Fibroblast of pulmonary artery (primary cell): ENCODE measurements around the gene MLKL.

Experiments used
- DNase-seq: peaks from one replicate; pipeline ENCODE4 v3.0.0-alpha.2; 2010; ENCODE audit warnings: low read depth
- H3K4me3 ChIP-seq: replicated peaks from 2 replicates; pipeline ENCODE4 v1.5.1; 2011; ENCODE audit warnings: low read depth, mild to moderate bottlenecking, control low read depth, low read length, moderate library complexity
- CTCF ChIP-seq: IDR thresholded peaks from 2 replicates; pipeline ENCODE4 v1.5.1; 2011; ENCODE audit warnings: mild to moderate bottlenecking, control low read depth, low read length, inconsistent platforms; ENCODE audit errors: missing control alignments

The MLKL gene

GRCh38 chr16:74738113-74738541, 37.5 kb upstream of the MLKL start:
- TF ChIP-seq CTCF, result no peak
- DNase-seq, result no peak
- H3K4me3 ChIP-seq, result no peak overlapping the region

- TF ChIP-seq CTCF, result no peak
- no peak overlapping the region for H3K4me3 ChIP-seq
- no peak for DNase-seq
These were observed 36.9 kb upstream of the MLKL start for GRCh38 chr16:74737521-74737920.

- TF ChIP-seq CTCF, result no peak
- H3K4me3 ChIP-seq, result no peak overlapping the region
- DNase-seq, result no peak
These were observed 36.0 kb upstream of the MLKL start for GRCh38 chr16:74736531-74737157.

- no peak overlapping the region for H3K4me3 ChIP-seq
- no peak for DNase-seq
- TF ChIP-seq CTCF, result no peak
These were observed 34.9 kb upstream of the MLKL start for GRCh38 chr16:74735554-74735953.

GRCh38 chr16:74735162-74735452, 34.4 kb upstream of the MLKL start:
- no peak for DNase-seq
- no peak overlapping the region for H3K4me3 ChIP-seq
- no peak for TF ChIP-seq CTCF

- DNase-seq, result no peak
- TF ChIP-seq CTCF, result no peak
These were observed 33.9 kb upstream of the MLKL start for GRCh38 chr16:74734361-74735161.

More at GRCh38 chr16:74734361-74735161, 33.9 kb upstream of the MLKL start:
- no peak overlapping the region for H3K4me3 ChIP-seq
